AG10803 (cell line): ENCODE data around the gene SLC34A3.

Experiments
- DNase-seq: peaks from one replicate; pipeline ENCODE4 v3.0.0; 2010; ENCODE audit warnings: low read depth
- H3K4me3 ChIP-seq: 2 replicates; pipeline ENCODE4 v1.5.1; 2011; ENCODE audit warnings: mild to moderate bottlenecking, low read length, control low read depth
- TF ChIP-seq, protein P1 (sequence below): conservative IDR thresholded peaks from 2 replicates; pipeline ENCODE4 v1.5.1; 2011; ENCODE audit warnings: mild to moderate bottlenecking, low read length, control low read depth, inconsistent platforms

The SLC34A3 gene

DNA sequence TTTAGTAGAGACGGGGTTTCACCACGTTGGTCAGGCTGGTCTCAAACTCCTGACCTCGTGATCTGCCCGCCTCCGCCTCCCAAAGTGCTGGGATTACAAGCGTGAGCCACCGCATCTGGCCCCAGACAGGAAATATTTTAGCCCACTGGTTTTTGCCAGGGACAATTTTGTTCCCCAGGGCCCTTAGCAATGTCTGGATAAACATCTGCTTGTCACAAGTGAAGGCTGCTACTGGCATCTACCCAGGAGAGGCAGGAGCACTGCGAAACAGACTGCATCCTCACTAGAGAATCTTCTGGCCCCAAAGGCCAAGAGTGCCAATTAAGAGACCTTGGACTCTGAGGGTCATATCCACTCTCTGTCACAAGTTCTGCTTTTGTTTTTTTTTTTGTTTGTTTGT, 27.7 kb upstream of the SLC34A3 start:
- no peak overlapping the region for H3K4me3 ChIP-seq
- DNase-seq = peak; percentile 28
- TF ChIP-seq, protein P1, sequence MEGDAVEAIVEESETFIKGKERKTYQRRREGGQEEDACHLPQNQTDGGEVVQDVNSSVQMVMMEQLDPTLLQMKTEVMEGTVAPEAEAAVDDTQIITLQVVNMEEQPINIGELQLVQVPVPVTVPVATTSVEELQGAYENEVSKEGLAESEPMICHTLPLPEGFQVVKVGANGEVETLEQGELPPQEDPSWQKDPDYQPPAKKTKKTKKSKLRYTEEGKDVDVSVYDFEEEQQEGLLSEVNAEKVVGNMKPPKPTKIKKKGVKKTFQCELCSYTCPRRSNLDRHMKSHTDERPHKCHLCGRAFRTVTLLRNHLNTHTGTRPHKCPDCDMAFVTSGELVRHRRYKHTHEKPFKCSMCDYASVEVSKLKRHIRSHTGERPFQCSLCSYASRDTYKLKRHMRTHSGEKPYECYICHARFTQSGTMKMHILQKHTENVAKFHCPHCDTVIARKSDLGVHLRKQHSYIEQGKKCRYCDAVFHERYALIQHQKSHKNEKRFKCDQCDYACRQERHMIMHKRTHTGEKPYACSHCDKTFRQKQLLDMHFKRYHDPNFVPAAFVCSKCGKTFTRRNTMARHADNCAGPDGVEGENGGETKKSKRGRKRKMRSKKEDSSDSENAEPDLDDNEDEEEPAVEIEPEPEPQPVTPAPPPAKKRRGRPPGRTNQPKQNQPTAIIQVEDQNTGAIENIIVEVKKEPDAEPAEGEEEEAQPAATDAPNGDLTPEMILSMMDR = no peak

DNA sequence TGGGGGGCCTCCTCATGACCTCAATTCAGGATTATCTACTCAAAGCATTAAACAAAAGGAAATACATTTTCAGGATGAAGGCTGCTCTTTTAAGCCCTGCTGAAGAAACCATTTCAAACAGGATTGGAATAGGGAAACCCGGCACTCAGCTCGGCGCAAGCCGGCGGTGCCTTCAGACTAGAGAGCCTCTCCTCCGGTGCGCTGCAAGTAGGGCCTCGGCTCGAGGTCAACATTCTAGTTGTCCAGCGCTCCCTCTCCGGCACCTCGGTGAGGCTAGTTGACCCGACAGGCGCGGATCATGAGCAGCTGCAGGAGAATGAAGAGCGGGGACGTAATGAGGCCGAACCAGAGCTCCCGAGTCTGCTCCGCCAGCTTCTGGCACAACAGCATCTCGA, 26.0 kb upstream of the SLC34A3 start:
- peak overlapping the region; percentile 94 for H3K4me3 ChIP-seq
- TF ChIP-seq, protein P1 = no peak
- DNase-seq = no peak

DNA sequence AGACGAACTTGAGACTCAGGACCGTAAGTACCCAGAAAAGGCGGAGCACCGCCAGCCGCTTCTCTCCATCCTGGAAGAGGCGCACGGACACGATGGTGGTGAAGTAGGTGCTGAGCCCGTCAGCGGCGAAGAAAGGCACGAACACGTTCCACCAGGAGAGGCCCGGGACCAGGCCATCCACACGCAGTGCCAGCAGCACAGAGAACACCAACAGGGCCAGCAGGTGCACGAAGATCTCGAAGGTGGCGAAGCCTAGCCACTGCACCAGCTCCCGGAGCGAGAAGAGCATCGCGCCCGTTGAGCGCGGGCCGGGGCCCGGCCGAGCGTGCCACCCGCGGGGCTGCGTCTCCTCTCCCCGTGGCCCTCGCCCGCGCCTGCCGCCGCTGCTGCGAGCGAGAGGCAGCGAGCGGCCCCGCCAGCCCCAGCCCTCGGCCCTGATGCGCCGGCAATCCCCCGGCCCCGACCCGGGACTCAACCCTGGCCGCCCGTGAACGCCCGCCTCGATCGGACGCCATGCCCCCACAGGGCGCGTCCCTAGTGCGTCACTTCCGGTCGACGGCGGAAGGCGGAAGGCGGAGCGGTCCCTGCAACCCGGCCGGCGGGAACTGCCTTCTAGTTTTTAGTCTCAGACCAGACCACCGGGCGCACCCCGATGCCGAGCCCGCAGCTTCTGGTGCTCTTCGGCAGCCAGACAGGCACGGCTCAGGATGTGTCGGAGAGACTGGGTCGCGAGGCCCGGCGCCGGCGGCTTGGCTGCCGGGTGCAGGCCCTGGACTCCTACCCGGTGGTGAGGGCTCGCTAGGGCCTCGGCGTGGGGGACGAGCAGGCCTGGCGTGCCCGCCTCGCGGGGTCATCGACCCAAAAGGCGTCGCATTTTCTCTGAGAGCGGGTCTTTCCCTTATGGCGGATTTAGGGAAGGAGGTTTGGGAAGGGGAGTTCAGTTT, 25.3 kb upstream of the SLC34A3 start, which contains the start of the genes NDOR1 and TMEM203:
TSS of gene NDOR1 (plus strand) at position 575 of the 944 bp plus-strand sequence. CDS start at position 653, 78 bp downstream.
TSS of gene TMEM203 (minus strand) at position 523 of the 944 bp plus-strand sequence. CDS start at position 289, 234 bp downstream.
- peak; percentile 69 for DNase-seq
- H3K4me3 ChIP-seq = peak within 1 kb of the TSS; percentile 94
- TF ChIP-seq, protein P1 = no peak

DNA sequence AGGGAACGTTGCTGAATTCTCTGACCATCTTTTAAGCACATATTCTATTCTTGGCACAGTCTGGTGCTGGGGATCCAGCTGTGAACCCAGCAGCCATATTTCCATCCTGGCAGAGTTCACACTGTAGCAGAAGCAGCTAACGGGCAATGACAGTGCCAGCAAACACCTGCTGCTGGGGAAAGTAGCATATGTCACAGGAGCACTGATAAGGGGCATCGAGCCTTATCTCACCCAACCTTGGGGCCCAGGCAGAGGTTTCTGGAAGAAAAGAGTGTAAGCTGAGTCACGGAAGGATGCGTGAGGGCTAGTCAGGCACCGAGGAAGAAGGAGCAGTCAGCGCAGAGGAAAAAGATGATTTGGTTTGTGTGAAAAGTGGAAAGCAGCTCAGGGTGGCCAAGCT, 24.1 kb upstream of the SLC34A3 start:
- TF ChIP-seq, protein P1 = no peak
- no peak for DNase-seq
- H3K4me3 ChIP-seq = peak overlapping the region; percentile 94

DNA sequence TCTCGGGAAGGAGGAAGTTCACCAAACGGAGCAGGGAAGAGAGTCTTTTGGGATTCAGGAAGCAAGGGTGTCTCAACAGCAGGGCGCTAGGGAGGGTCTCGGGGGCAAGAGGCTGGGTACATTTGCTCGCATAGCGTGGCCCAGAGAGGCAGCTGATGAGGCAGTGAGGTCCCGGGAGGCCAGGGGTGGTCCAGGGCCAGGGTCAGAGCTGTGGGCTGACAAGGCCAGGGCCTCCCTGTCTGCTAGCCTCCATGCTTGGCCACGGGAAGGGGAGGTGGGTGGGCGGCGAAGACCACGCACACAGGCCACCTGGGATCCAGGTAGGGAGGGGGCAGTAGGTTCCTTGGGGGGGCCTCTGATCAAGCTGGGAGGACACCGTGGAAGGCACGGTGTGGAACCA, 19.2 kb upstream of the SLC34A3 start:
- H3K4me3 ChIP-seq = no peak overlapping the region
- TF ChIP-seq, protein P1 = no peak
- no peak for DNase-seq

DNA sequence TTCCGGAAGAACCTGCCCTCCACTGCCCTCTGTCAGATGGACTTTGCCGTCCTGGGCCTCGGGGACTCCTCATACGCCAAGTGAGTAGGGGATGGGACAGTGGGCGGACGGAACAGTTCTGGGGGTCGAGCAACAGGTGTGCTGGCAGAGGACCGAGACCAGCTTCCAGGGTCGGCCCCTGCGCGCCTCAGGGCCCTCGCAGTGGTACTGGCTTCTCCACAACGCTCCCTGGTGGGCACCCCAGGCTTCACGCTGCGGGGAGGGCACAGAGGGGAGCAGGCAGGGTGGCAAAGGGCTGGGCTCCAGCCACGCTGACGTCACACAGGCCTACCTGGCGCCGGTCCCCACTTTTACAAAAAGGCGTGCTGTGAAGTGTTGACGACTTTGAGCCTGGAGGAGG, 18.2 kb upstream of the SLC34A3 start:
- no peak overlapping the region for H3K4me3 ChIP-seq
- TF ChIP-seq, protein P1 = no peak
- DNase-seq = no peak
